ENCODE measurements around the gene MED8. TPM values are rescaled to one million over a fixed set of nuclear protein-coding genes. Genes with fewer than 3 reads are reported as not detected.

MED8 gene
- total RNA-seq, 1 experiment from 2014 or later, result 37.6 TPM

Other genes with a start within 250 kb of the MED8 start
- gene EBNA1BP2, start 217.5 kb downstream of the MED8 start, total RNA-seq (2014; rRNA removed; shearing (Covaris generic)), result 138 and 151 TPM in 2 replicates
- 0.14 TPM in 1 of 2 replicates, not detected in the other for gene CFAP57, start 217.5 kb downstream of the MED8 start, total RNA-seq (2014; rRNA removed; shearing (Covaris generic))
- 11.1 and 13.0 TPM in 2 replicates for gene TMEM125, start 119.8 kb downstream of the MED8 start, total RNA-seq (2014; rRNA removed; shearing (Covaris generic))
- 1.5 and 2.0 TPM in 2 replicates for gene C1orf210, start 104.2 kb downstream of the MED8 start, total RNA-seq (2014; rRNA removed; shearing (Covaris generic))
- 2.6 and 5.4 TPM in 2 replicates for gene TIE1, start 88.8 kb downstream of the MED8 start, total RNA-seq (2014; rRNA removed; shearing (Covaris generic))
- gene MPL, start 52.0 kb downstream of the MED8 start, total RNA-seq (2014; rRNA removed; shearing (Covaris generic)), result 0.48 TPM in 1 of 2 replicates, not detected in the other
- gene CDC20, start 30.8 kb downstream of the MED8 start, total RNA-seq (2014; rRNA removed; shearing (Covaris generic)), result 493 and 564 TPM in 2 replicates
- gene ELOVL1, start 21.8 kb downstream of the MED8 start, total RNA-seq (2014; rRNA removed; shearing (Covaris generic)), result 44.6 and 61.3 TPM in 2 replicates
- 12.2 and 19.0 TPM in 2 replicates for gene SZT2, start 99 bp upstream of the MED8 start, total RNA-seq (2014; rRNA removed; shearing (Covaris generic))
- gene HYI, start 64.1 kb upstream of the MED8 start, total RNA-seq (2014; rRNA removed; shearing (Covaris generic)), result 29.4 and 42.5 TPM in 2 replicates
- gene PTPRF, start 141.1 kb upstream of the MED8 start, total RNA-seq (2014; rRNA removed; shearing (Covaris generic)), result 64.1 and 79.8 TPM in 2 replicates

All from H7 (cell line).